ENCODE results near the gene RAB40B. TPM values are rescaled to one million over a fixed set of nuclear protein-coding genes. Genes with fewer than 3 reads are reported as not detected.
"Not testable (repeated sequence)": the region's sequence is repeated elsewhere in the genome, so short reads cannot be mapped to it uniquely, and the experiment has no call there.

RAB40B gene
- polyA plus RNA-seq, 3 donors = 16.7 to 22.5 (median 17.4) TPM

GRCh38 chr17:82661717-82662683 is 36.5 kb downstream of the RAB40B start:
- DNase-seq (ENCODE audit: extremely low read depth in 1 of 11, low read depth in 9 of 11, low spot score in 4 of 11) = no peak

- no peak for DNase-seq (ENCODE audit: extremely low read depth in 1 of 11, low read depth in 9 of 11, low spot score in 4 of 11)
These were observed 38.6 kb downstream of the RAB40B start for GRCh38 chr17:82659886-82660285.

DNA sequence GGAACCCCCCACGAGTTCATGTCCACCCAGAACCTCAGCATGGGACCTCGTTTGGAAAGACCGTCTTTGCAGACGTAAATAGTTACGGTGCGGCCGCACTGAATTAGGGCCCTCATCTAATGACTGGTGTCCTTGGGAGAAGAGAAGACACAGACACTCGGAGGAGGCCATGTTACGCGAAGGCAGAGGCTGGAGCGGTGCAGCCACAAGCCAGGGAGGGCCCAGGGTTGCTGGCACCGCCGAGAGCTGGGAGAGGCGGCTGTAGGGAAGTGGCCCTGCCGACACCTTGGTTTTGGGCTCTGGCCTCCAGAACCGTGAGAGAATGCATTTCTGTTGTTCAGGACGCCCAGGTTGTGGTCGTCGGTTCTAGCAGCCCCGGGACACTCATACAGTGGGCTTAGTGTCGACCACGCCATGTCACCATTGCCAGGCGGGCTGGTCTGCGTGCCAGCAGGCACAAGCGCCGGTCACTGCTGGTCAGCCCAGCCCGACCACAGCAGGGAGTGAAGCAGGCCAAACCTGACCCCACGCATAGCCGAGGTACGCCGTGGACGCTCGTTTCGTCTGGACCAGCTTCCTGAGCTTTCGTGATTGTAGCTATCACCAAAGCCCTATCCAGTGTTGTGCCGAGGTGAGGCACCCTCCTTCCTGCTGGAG is 39.6 kb downstream of the RAB40B start:
- DNase-seq (ENCODE audit: extremely low read depth in 1 of 11, low read depth in 9 of 11, low spot score in 4 of 11) = no peak

DNA sequence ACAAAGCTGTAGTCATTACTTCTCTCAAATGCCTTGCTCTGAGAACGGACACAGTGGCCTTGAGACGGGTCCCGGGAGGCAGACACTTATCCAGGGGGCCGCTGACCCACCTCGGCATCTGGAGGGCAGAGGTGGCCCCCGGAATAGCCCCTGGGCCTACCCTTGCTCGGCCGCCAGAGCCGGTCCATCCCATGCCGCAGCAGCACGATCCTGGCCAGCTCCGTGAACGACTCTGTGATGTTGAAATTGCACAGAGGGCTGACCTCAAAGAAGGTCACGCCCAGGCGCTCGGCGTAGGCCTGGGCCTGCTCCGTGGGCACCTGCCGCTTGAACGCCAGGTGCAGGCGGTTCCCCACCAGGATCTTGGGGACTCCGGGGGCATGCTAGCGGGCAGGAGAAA is 40.2 kb downstream of the RAB40B start:
- DNase-seq (ENCODE audit: extremely low read depth in 1 of 11, low read depth in 9 of 11, low spot score in 4 of 11) = no peak

- no peak for DNase-seq (ENCODE audit: extremely low read depth in 1 of 11, low read depth in 9 of 11, low spot score in 4 of 11)
These were observed 40.6 kb downstream of the RAB40B start for GRCh38 chr17:82657926-82658325.

GRCh38 chr17:82656266-82656665 is 42.2 kb downstream of the RAB40B start:
- no peak for DNase-seq (ENCODE audit: extremely low read depth in 1 of 11, low read depth in 9 of 11, low spot score in 4 of 11)

- DNase-seq (ENCODE audit: extremely low read depth in 1 of 11, low read depth in 9 of 11, low spot score in 4 of 11) = no peak
These were observed 43.0 kb downstream of the RAB40B start for GRCh38 chr17:82655523-82655922.

DNA sequence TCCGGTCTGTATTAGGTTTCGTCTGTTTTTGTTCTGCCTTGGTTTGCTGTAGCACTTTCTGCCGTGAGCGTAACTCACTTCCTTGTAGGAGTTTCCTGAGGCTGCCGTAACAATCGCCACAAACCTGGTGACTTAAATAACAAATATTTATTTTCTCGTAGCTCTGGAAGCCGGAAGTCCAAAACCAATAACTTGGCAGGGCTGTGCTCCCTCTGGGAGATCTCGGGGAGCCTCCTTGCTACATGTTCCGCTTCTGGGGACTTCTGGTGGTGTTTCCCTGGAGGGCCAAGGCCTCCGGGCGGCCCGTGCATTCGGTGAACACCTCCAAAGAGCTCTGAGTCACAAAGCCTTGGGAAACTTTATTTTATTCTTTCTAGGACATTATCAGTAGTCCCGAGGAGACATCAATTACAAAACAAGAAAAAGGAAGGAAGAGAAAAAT is 43.4 kb downstream of the RAB40B start:
- DNase-seq (ENCODE audit: extremely low read depth in 1 of 11, low read depth in 9 of 11, low spot score in 4 of 11) = no peak

DNA sequence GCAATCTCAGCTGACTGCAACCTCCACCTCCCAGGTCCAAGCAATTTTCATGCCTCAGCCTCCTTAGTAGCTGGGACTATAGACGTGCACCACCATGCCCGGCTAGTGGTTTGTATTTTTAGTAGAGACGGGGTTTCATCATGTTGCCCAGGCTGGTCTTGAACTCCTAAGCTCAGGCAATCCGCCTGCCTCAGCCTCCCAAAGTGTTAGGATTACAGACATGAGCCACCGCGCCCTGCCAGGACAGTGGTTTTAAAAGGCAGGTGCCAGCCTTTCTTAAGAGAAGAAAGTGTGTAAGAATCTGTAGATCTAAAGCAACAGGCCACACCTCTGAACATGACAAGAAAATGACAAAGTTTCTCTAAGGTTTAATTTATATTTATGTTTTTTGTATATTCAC is 43.9 kb downstream of the RAB40B start:
- not testable (repeated sequence) for DNase-seq (ENCODE audit: extremely low read depth in 1 of 11, low read depth in 9 of 11, low spot score in 4 of 11)

DNA sequence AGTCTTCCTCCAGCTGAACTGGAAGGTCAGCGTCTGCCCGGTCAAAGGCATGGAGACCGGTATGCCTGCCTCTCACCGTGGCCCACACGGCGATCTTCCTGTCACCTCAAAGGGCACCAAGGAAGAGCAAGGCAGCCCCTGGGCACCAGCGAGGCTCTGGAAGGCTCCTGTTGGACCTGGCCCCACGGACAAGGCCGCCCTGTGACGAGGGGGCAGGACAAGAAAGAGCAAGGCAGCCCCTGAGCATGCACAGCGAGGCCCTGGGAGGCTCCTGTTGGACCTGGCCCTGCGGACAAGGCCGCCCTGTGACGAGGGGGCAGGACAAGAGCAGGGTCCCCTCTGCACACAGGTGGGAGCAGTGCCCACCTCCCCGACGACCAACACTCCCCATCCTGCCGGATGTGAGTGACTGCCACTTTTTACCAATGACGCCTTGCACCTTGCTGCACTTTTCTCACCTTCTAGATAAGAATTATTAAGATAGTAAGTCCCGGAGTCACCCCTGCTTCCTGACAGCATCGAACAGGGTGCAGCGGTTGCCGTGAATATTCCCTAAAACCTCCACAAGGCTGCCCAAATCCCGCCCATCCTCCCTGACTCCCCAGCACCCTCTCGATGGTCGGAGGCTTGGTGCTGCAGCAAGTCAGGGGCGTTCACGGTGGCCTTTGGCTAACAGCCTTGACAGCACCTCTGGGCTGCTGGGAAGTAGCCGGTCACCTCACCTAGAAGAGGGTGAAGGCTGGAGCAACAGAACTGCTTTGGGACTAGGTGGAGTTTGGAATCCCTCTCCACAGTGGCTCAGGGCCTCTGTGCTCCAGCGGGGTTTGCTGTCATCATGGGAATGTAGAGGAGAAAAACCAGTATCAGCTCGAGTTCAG is 44.6 kb downstream of the RAB40B start:
- DNase-seq (ENCODE audit: extremely low read depth in 1 of 11, low read depth in 9 of 11, low spot score in 4 of 11) = no peak

DNA sequence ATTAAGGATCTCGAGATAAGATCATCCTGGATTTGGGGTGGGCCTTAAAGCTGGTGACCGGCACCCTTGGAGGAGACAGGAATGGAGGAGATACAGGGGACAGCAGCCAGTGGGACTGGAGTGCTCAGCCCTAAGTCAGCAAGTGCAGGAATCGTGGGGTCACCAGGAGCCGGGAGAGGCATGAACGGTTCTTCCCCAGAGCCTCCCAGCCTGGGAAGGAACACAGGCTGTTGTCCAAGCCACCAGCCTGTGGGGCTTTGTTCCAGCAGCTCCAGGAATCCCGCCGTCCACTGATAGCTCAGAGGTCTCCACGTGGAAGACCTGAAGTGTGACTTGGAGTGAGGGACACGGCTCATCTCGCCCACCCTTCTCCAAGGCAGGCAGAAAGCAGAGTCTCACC is 47.8 kb downstream of the RAB40B start:
- no peak for DNase-seq (ENCODE audit: extremely low read depth in 1 of 11, low read depth in 9 of 11, low spot score in 4 of 11)

DNA sequence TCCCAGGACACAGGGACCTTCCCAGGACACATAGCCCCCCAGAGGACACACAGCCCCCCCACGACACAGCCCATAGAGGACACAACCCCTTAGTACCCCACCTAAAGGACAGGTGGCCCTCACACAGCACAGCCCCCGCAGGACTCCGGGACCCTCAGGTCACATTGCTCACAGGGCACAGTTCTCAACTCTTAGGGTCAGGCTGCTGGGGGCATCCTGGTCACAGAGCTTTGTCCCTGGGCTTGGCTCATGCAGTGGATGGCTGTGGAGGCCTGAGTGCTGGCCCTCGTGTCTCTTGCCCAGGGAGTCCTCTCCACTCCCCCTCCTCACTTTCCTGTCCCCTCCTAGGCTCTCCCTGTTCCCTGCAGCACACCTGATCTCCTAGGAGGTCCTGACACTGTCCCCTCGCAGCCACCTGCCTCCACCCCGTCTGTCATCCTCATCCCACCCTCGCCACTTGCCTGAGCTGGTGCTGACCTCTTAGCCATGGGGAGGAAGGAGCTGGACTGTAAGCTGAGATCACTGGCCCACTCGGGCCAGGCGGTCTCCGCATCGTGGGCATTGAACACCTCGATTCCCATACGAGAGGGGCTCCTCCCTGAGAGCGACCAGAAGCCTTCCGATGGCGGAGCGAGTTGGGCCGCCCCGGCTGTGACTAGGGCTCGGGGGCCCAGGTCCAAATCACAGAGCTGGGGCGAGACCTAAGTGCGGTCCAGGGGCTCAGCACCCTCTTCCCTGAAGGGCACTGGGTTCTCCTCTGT is 48.8 kb downstream of the RAB40B start:
- no peak for DNase-seq (ENCODE audit: extremely low read depth in 1 of 11, low read depth in 9 of 11, low spot score in 4 of 11)

- no peak for DNase-seq (ENCODE audit: extremely low read depth in 1 of 11, low read depth in 9 of 11, low spot score in 4 of 11)
These were observed 49.7 kb downstream of the RAB40B start for GRCh38 chr17:82648742-82649331.

- DNase-seq (ENCODE audit: extremely low read depth in 1 of 11, low read depth in 9 of 11, low spot score in 4 of 11) = peak; percentile 78 to 95 (median 93)
These were observed 50.3 kb downstream of the RAB40B start, which contains the start of gene WDR45B for GRCh38 chr17:82648165-82648668. WDR45B (minus strand) TSS chr17:82648444; CDS start chr17:82648340, 104 bp downstream.

GRCh38 chr17:82647593-82648164 is 50.8 kb downstream of the RAB40B start:
- no peak for DNase-seq (ENCODE audit: extremely low read depth in 1 of 11, low read depth in 9 of 11, low spot score in 4 of 11)

GRCh38 chr17:82645516-82645915 is 53.0 kb downstream of the RAB40B start:
- no peak for DNase-seq (ENCODE audit: extremely low read depth in 1 of 11, low read depth in 9 of 11, low spot score in 4 of 11)

DNA sequence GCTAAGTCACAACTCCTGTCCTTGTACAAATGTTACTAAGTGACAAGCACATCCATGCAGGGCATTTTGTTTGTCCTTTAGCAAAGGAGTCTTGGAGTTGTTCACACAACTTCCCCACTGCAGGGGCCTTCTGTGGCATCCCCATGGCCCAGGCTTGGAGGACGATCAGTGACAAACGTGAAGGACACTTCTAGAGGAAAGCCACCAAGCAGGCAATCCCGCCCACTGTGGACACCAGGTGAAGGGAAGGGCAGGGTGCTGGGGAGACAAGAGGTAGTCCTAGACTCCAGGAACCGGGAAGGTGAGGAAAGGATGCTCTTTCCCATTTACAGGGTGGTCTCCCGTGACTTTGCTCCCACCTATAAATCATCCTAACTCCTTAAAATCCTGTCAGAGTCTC is 54.4 kb downstream of the RAB40B start:
- no peak for DNase-seq (ENCODE audit: extremely low read depth in 1 of 11, low read depth in 9 of 11, low spot score in 4 of 11)

DNA sequence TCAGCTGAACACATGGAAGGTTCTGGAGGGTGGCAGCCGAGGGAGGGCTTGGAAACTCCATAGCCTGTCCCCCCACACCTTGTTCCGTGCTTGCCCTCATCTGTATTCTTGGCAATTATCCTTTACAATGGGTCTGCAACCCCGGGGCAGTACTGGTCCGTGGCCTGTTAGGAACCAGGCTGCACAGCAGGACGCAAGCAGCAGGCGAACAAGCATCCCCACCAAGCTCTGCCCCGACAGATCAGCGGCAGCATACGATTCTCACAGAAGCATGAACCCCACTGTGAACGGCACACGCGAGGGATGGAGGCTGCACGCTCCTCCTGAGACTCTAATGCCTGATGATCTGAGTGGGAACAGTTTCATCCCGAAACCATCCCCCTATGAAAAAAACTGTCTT is 56.5 kb downstream of the RAB40B start:
- no peak for DNase-seq (ENCODE audit: extremely low read depth in 1 of 11, low read depth in 9 of 11, low spot score in 4 of 11)

Measured in renal cortex interstitium (tissue), 11 donors.